Right lobe of liver (tissue), 6 donors: Measurements from ENCODE around the gene LSM6. TPM values are rescaled to one million over a fixed set of nuclear protein-coding genes. Genes with fewer than 3 reads are reported as not detected.

Source experiments
- ATAC-seq, 4 donors: fragments of 200-7000 bp; cut with Tn5 transposase; one replicate each; pipeline ENCODE4 v1.9.1; 2020; ENCODE audit warnings: mild to moderate bottlenecking in 4 of 4, moderate library complexity in 4 of 4
- DNase-seq, 3 donors: peaks; one replicate each; pipeline ENCODE4 v3.0.0-alpha.2; 2020
- H3K27ac ChIP-seq, 3 donors: fragments of 200-600 bp; one replicate each; pipeline ENCODE4 v1.8.0; 2022
- H3K27me3 ChIP-seq, 2 donors: fragments of 200-600 bp; one replicate each; pipeline ENCODE4 v1.8.0; 2022
- H3K36me3 ChIP-seq, 4 donors: fragments of 200-600 bp; sonication (generic) in 1 of 4; one replicate each; pipeline versions ENCODE4 v1.5.1 to v1.8.0; 2017 to 2022; ENCODE audit warnings: control low read depth in 1 of 4
- H3K4me1 ChIP-seq, 4 donors: fragments of 200-600 bp; sonication (generic) in 1 of 4; one replicate each; pipeline versions ENCODE4 v1.5.1 to v1.8.0; 2017 to 2022; ENCODE audit warnings: control low read depth in 1 of 4
- H3K4me3 ChIP-seq, 3 donors: fragments of 200-600 bp; one replicate each; pipeline ENCODE4 v1.8.0; 2022
- H3K9me3 ChIP-seq, 4 donors: fragments of 200-600 bp; sonication (generic) in 1 of 4; one replicate each; pipeline versions ENCODE4 v1.5.1 to v1.8.0; 2017 to 2022; ENCODE audit warnings: control low read depth in 1 of 4
- CTCF ChIP-seq, 4 donors: fragments of 200-600 bp in 3 of 4; fragments of 450-650 bp in 1 of 4; IDR thresholded peaks; one replicate each; pipeline versions ENCODE4 v1.5.1 to v1.8.0; 2016 to 2022; ENCODE audit warnings: antibody characterized with exemption in 4 of 4, mild to moderate bottlenecking in 2 of 4
- POLR2A ChIP-seq: fragments of 450-650 bp; IDR thresholded peaks from one replicate; pipeline ENCODE4 v1.6.1; 2017; ENCODE audit warnings: antibody characterized with exemption, mild to moderate bottlenecking
- WGBS: methylation state at CpG from one replicate; pipeline ENCODE4 v1.1.6; 2018; ENCODE audit warnings: low coverage, low lambda C conversion rate; ENCODE audit not compliant: insufficient coverage; ENCODE audit errors: missing lambda C conversion rate; 5-methylcytosine and 5-hydroxymethylcytosine counted together
- intact Hi-C, 2 donors: fragments of 100-400 bp; cut with DNase I; formaldehyde crosslinking; loops; one replicate each; pipeline versions ENCODE4 v1.11.2 to v1.14.1; 2022
- total RNA-seq, 6 experiments: library from RNA; depleted of rRNA in 2 of 6; stranded (reverse); fragments of >200 nt in 2 of 6; fragmentation: NEBNext Ultra II Directional in 3 of 6; extraction: Animal tissue kit (Norgen Biotek cat#: 25700) in 3 of 6; gene quantifications; one replicate each; pipeline versions ENCODE4 v1.1.0 to v1.2.4, GENCODE V29; 2016 to 2023
- donor health status: DM: no; HTN: yes; CAD: no.
- donor health status: DM: no; HTN: no; CAD: no.
- donor health status: DM: no; HTN: no; CAD: no.
- donor health status: DM: no; HTN: yes; CAD: no.
- donor health status: DM: no; HTN: yes; CAD: no.

Gene LSM6
- total RNA-seq, 6 experiments from 2014 or later: 6.4 to 19.3 (median 11.0) TPM

GRCh38 chr4:146155152-146155724 is 20.3 kb upstream of the LSM6 start:
- Histone ChIP-seq H3K27ac (no peak overlapping the region), H3K4me1 (no peaks in the 10 kb centered on the region), H3K4me3 (no peak overlapping the region), H3K9me3 (no peaks in the 10 kb centered on the region), H3K27me3 (no peaks in the 10 kb centered on the region), H3K36me3 (no peaks in the 10 kb centered on the region)
- WGBS: 36% methylated on average over 3 of the region's 3 CpGs
- DNase-seq (no peak), ATAC-seq (no peak)
- TF ChIP-seq POLR2A: no peak
- no peak for TF ChIP-seq CTCF (IDR thresholded peaks at IDR 0.05)
- intact Hi-C loops: no loop called here

- no peak overlapping the region for H3K27ac ChIP-seq
- ATAC-seq: no peak
- no peaks in the 10 kb centered on the region for H3K4me1 ChIP-seq
- intact Hi-C loops: no loop called here
- H3K36me3 ChIP-seq: no peaks in the 10 kb centered on the region
- no peak for DNase-seq
- WGBS: 67% methylated on average over 5 of the region's 5 CpGs
- H3K9me3 ChIP-seq: no peaks in the 10 kb centered on the region
- no peak overlapping the region for H3K4me3 ChIP-seq
- H3K27me3 ChIP-seq: no peaks in the 10 kb centered on the region
- no peak for TF ChIP-seq CTCF (IDR thresholded peaks at IDR 0.05)
- TF ChIP-seq POLR2A: no peak
Measured at GRCh38 chr4:146158036-146158745, 17.3 kb upstream of the LSM6 start.

GRCh38 chr4:146159384-146160058 is 16.0 kb upstream of the LSM6 start:
- no peaks in the 10 kb centered on the region for H3K36me3 ChIP-seq
- no peak overlapping the region for H3K4me3 ChIP-seq
- no peak for TF ChIP-seq POLR2A
- no peak for TF ChIP-seq CTCF (IDR thresholded peaks at IDR 0.05)
- ATAC-seq (no peak), DNase-seq (no peak)
- intact Hi-C loops: no loop called here
- no peaks in the 10 kb centered on the region for H3K27me3 ChIP-seq
- no peaks in the 10 kb centered on the region for H3K4me1 ChIP-seq
- 46% methylated on average over 4 of the region's 4 CpGs for WGBS
- no peak overlapping the region for H3K27ac ChIP-seq
- H3K9me3 ChIP-seq: no peaks in the 10 kb centered on the region

- no peak for ATAC-seq
- intact Hi-C loops: no loop called here
- TF ChIP-seq POLR2A: no peak
- no peak for TF ChIP-seq CTCF (IDR thresholded peaks at IDR 0.05)
Measured at GRCh38 chr4:146161243-146161642, 14.3 kb upstream of the LSM6 start.

More at GRCh38 chr4:146161243-146161642, 14.3 kb upstream of the LSM6 start:
- DNase-seq: no peak
- Histone ChIP-seq H3K27me3 (no peaks in the 10 kb centered on the region), H3K4me3 (no peak overlapping the region), H3K27ac (no peak overlapping the region), H3K4me1 (no peaks in the 10 kb centered on the region), H3K36me3 (no peaks in the 10 kb centered on the region), H3K9me3 (no peaks in the 10 kb centered on the region)
